HL-60 (cell line): Measurements from ENCODE around the gene SLC6A7.

Experiments used
- GABPA ChIP-seq: IDR thresholded peaks from 2 replicates; pipeline ENCODE4 v1.6.1; 2012; ENCODE audit warnings: low read depth
- POLR2AphosphoS5 ChIP-seq: IDR thresholded peaks from 2 replicates; pipeline ENCODE4 v1.6.1; 2012; ENCODE audit warnings: low read depth
- TF ChIP-seq, protein P1 (sequence below): IDR thresholded peaks from one replicate; pipeline ENCODE4 v1.5.1; 2011; ENCODE audit warnings: low read length, control low read depth, inconsistent platforms; ENCODE audit not compliant: insufficient read depth

DNA sequence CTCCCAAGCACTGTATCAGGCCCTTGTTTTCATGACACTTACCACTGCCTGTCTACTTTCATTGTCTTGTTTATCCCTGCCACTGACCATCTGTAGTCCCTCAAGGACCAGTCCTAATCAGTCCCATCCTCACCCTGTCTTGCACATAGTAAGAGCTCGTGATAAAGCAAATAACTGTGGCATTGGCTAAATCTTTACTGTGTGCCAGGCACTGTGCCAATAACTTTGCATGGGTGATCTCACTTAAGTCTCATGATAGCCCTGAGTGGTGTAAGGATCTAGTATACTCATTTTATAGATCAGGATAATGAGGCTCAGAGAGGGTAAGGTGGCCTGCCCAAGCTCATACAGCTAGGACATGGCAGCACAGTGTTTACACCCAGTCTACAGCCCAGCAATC is 17.7 kb upstream of the SLC6A7 start:
- TF ChIP-seq, protein P1, sequence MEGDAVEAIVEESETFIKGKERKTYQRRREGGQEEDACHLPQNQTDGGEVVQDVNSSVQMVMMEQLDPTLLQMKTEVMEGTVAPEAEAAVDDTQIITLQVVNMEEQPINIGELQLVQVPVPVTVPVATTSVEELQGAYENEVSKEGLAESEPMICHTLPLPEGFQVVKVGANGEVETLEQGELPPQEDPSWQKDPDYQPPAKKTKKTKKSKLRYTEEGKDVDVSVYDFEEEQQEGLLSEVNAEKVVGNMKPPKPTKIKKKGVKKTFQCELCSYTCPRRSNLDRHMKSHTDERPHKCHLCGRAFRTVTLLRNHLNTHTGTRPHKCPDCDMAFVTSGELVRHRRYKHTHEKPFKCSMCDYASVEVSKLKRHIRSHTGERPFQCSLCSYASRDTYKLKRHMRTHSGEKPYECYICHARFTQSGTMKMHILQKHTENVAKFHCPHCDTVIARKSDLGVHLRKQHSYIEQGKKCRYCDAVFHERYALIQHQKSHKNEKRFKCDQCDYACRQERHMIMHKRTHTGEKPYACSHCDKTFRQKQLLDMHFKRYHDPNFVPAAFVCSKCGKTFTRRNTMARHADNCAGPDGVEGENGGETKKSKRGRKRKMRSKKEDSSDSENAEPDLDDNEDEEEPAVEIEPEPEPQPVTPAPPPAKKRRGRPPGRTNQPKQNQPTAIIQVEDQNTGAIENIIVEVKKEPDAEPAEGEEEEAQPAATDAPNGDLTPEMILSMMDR = no peak
- TF ChIP-seq POLR2AphosphoS5 (no peak), GABPA (no peak)
